Fibroblast of lung (primary cell): ENCODE results near the gene CTRL.

Experiments
- EZH2 ChIP-seq: IDR thresholded peaks from 2 replicates; pipeline ENCODE4 v1.5.1; 2012; ENCODE audit warnings: low read length, control low read depth, mild to moderate bottlenecking; ENCODE audit errors: missing control alignments
- TF ChIP-seq, protein P1 (sequence below), 2 donors: IDR thresholded peaks in 1 of 2; conservative IDR thresholded peaks in 1 of 2; 1 replicate in 1 of 2; 2 replicates in 1 of 2; pipeline ENCODE4 v1.5.1; 2011 to 2012; ENCODE audit warnings: low read length in 2 of 2, control low read depth in 1 of 2, inconsistent platforms in 1 of 2, low read depth in 1 of 2, mild to moderate bottlenecking in 1 of 2

DNA sequence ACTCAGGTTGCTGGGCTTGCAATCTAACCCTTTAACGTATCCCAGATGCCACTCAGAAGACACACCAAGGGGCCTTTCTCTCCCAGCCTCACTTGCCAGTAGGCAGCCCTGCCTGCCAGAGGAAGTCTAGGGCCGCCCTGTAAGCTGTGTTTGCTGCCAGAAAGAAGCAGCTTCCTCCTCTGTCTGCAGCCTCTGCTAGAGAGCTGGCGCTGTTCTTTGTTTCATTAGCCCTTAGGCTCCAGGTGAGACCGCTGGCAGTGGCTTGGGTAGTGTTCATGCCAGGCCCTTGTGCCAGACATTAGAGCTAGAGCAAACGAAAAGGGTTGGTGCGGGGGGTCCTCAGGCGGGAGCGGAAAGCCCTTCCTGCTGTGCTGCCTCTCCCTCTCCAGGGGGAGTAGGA lies 8.9 kb downstream of the CTRL start:
- TF ChIP-seq, protein P1, sequence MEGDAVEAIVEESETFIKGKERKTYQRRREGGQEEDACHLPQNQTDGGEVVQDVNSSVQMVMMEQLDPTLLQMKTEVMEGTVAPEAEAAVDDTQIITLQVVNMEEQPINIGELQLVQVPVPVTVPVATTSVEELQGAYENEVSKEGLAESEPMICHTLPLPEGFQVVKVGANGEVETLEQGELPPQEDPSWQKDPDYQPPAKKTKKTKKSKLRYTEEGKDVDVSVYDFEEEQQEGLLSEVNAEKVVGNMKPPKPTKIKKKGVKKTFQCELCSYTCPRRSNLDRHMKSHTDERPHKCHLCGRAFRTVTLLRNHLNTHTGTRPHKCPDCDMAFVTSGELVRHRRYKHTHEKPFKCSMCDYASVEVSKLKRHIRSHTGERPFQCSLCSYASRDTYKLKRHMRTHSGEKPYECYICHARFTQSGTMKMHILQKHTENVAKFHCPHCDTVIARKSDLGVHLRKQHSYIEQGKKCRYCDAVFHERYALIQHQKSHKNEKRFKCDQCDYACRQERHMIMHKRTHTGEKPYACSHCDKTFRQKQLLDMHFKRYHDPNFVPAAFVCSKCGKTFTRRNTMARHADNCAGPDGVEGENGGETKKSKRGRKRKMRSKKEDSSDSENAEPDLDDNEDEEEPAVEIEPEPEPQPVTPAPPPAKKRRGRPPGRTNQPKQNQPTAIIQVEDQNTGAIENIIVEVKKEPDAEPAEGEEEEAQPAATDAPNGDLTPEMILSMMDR (conservative IDR thresholded peaks at IDR 0.05 in 1 of 2, IDR thresholded peaks at IDR 0.05 in 1 of 2; ENCODE audit: low read depth in 1 of 2, low read length in 2 of 2), result no peak
- no peak for TF ChIP-seq EZH2
